B cell (primary cell): ENCODE measurements around the gene PSMG3. TPM values are rescaled to one million over a fixed set of nuclear protein-coding genes. Genes with fewer than 3 reads are reported as not detected.

ENCODE experiments used
- ATAC-seq: fragments of 200-7000 bp; cut with Tn5 transposase; one replicate; pipeline ENCODE4 v1.10.0; 2021; ENCODE audit warnings: low read depth, mild to moderate bottlenecking, moderate number of reproducible peaks, moderate library complexity
- CTCF ChIA-PET: fragments of 350-600 bp; sonication (Branson Sonifier 250); formaldehyde crosslinking; loops from one replicate; lab custom pipeline; 2021; ENCODE audit warnings: antibody characterized with exemption, inconsistent platforms; lab: Charles Lee
- POLR2A ChIA-PET: fragments of 350-600 bp; sonication (Branson Sonifier 250); formaldehyde crosslinking; loops from one replicate; lab custom pipeline; 2021; ENCODE audit warnings: antibody characterized with exemption; lab: Charles Lee
- DNase-seq: peaks from one replicate; pipeline ENCODE4 v3.0.0; 2013
- H2AFZ ChIP-seq: 2 replicates; pipeline ENCODE4 v1.6.1; 2012; ENCODE audit warnings: mild to moderate bottlenecking, low read depth, low read length; ENCODE audit not compliant: insufficient read depth, poor library complexity, severe bottlenecking
- H3K27ac ChIP-seq, 2 donors: 1 replicate in 1 of 2; 2 replicates in 1 of 2; pipeline ENCODE4 v1.5.1; 2012 to 2013; ENCODE audit warnings: low read length in 2 of 2, mild to moderate bottlenecking in 2 of 2, moderate library complexity in 1 of 2
- H3K27me3 ChIP-seq, 4 experiments: fragments of 200-600 bp in 1 of 4; sonication (generic) in 1 of 4; replicated peaks in 1 of 4; 1 replicate in 2 of 4; 2 replicates in 2 of 4; pipeline versions ENCODE4 v1.6.1 to v1.7.0; 2013 to 2016; ENCODE audit warnings: low read length in 3 of 4, mild to moderate bottlenecking in 2 of 4, mixed read lengths in 1 of 4, moderate library complexity in 1 of 4; ENCODE audit not compliant: insufficient read depth in 4 of 4, control insufficient read depth in 3 of 4; ENCODE audit errors: control extremely low read depth in 1 of 4
- H3K36me3 ChIP-seq, 2 experiments: replicated peaks in 1 of 2; 1 replicate in 1 of 2; 2 replicates in 1 of 2; pipeline versions ENCODE4 v1.6.1 to v1.7.1; 2013; ENCODE audit warnings: low read length in 1 of 2; ENCODE audit not compliant: insufficient read depth in 2 of 2, control insufficient read depth in 1 of 2; ENCODE audit errors: control extremely low read depth in 1 of 2, extremely low read depth in 1 of 2
- H3K4me1 ChIP-seq, 2 donors: fragments of 200-600 bp in 1 of 2; sonication (generic) in 1 of 2; 1 replicate in 1 of 2; 2 replicates in 1 of 2; pipeline versions ENCODE4 v1.5.1 to v1.6.1; 2013 to 2017; ENCODE audit warnings: low read length in 2 of 2; ENCODE audit not compliant: control insufficient read depth in 2 of 2, insufficient read depth in 2 of 2
- H3K4me2 ChIP-seq: replicated peaks from 2 replicates; pipeline ENCODE3; 2012; ENCODE audit warnings: mild to moderate bottlenecking, low read depth, low read length; ENCODE audit not compliant: poor library complexity, severe bottlenecking
- H3K4me3 ChIP-seq, 5 experiments: fragments of 200-600 bp in 1 of 5; sonication (generic) in 1 of 5; 1 replicate in 3 of 5; 2 replicates in 2 of 5; pipeline versions ENCODE4 v1.5.1 to v1.7.0; 2011 to 2016; ENCODE audit warnings: low read length in 4 of 5, mild to moderate bottlenecking in 4 of 5, low read depth in 2 of 5, control low read depth in 1 of 5, moderate library complexity in 1 of 5; ENCODE audit not compliant: insufficient read depth in 1 of 5; ENCODE audit errors: control extremely low read depth in 1 of 5, extremely low read depth in 1 of 5
- H3K79me2 ChIP-seq: fragments of 200-600 bp; sonication (generic); one replicate; pipeline ENCODE4 v1.6.0; 2016; ENCODE audit warnings: low read length; ENCODE audit not compliant: control insufficient read depth, insufficient read depth
- H3K9ac ChIP-seq: fragments of 200-600 bp; sonication (generic); 2 replicates; pipeline ENCODE4 v1.6.1; 2017; ENCODE audit warnings: mild to moderate bottlenecking, low read length, moderate library complexity
- H3K9me3 ChIP-seq, 3 donors: one replicate each; pipeline versions ENCODE4 v1.6.1 to v1.7.1; 2013; ENCODE audit warnings: low read length in 2 of 3; ENCODE audit not compliant: control insufficient read depth in 2 of 3, insufficient read depth in 1 of 3; ENCODE audit errors: control extremely low read depth in 1 of 3
- H4K20me1 ChIP-seq: 2 replicates; pipeline ENCODE4 v1.6.0; 2012; ENCODE audit warnings: mild to moderate bottlenecking, low read length; ENCODE audit not compliant: insufficient read depth, control insufficient read depth, poor library complexity, severe bottlenecking
- H3K27ac Mint-ChIP-seq: one replicate; pipeline ENCODE4 v1.8.0; 2021; ENCODE audit warnings: mixed read lengths
- H3K27me3 Mint-ChIP-seq: one replicate; pipeline ENCODE4 v1.8.0; 2021; ENCODE audit warnings: mixed read lengths
- H3K4me1 Mint-ChIP-seq: one replicate; pipeline ENCODE4 v1.8.0; 2021; ENCODE audit warnings: mixed read lengths
- H3K4me3 Mint-ChIP-seq: one replicate; pipeline ENCODE4 v1.8.0; 2021; ENCODE audit warnings: mixed read lengths
- H3K9me3 Mint-ChIP-seq: one replicate; pipeline ENCODE4 v1.8.0; 2022; ENCODE audit warnings: mixed read lengths; ENCODE audit not compliant: insufficient read depth
- EZH2 ChIP-seq: IDR thresholded peaks from 2 replicates; pipeline ENCODE4 v1.6.1; 2012; ENCODE audit warnings: borderline replicate concordance, low read depth, mild to moderate bottlenecking, moderate library complexity, low read length; ENCODE audit not compliant: insufficient read depth, poor library complexity, severe bottlenecking
- WGBS: methylation state at CpG from one replicate; pipeline ENCODE4 v1.1.5; 2013; ENCODE audit warnings: missing lambda C conversion rate; ENCODE audit not compliant: insufficient coverage; 5-methylcytosine and 5-hydroxymethylcytosine counted together
- intact Hi-C: fragments of 100-400 bp; cut with micrococcal nuclease; formaldehyde crosslinking; loops from one replicate; pipeline ENCODE4 v1.10.0; 2022
- polyA plus RNA-seq: library from polyadenylated mRNA; depleted of rRNA; stranded (reverse); fragments of >200 nt; gene quantifications from 2 replicates; pipeline ENCODE4 v1.2.3, GENCODE V29; 2012
- total RNA-seq, 2 donors: library from RNA; stranded (reverse); fragments of 120-200 nt in 1 of 2; gene quantifications; 1 replicate in 1 of 2; 2 replicates in 1 of 2; pipeline versions ENCODE4 v1.2.3 to v1.2.4, GENCODE V29; 2013 to 2022
- TF ChIP-seq, protein P1 (sequence below): fragments of 200-600 bp; IDR thresholded peaks from one replicate; pipeline ENCODE4 v1.8.0; 2022; ENCODE audit warnings: antibody characterized with exemption, mild to moderate bottlenecking

Gene PSMG3
- total and polyA plus RNA-seq, 2 donors (not counting 1 experiment from before 2014, with no cell fraction given): 27.4 to 75.7 TPM

GRCh38 chr7:1555046-1555812 lies 14.6 kb downstream of the PSMG3 start:
- ChIA-PET POLR2A (interaction anchor here (1.2 kb wide), 1 partner anchor 23 kb away, joined by 3 read pairs; no protein-coding TSS in a partner anchor), CTCF (interaction anchor here (0.8 to 1.5 kb wide), 2 partner anchors 26 to 50 kb away, joined by 3 to 4 read pairs; no protein-coding TSS in a partner anchor)
- Histone ChIP-seq H3K4me3 (no peak overlapping the region), H3K9me3 (no peaks in the 10 kb centered on the region), H4K20me1 (no peaks in the 10 kb centered on the region), H3K4me2 (no peak overlapping the region), H3K36me3 (no peaks in the 10 kb centered on the region), H3K27me3 (no peaks in the 10 kb centered on the region), H3K9ac (no peak overlapping the region), H3K27ac (no peak overlapping the region), H2AFZ (no peak overlapping the region), H3K79me2 (no peaks in the 10 kb centered on the region), H3K4me1 (peaks cover 0 to 7% of the 10 kb centered on the region in 2 donors)
- DNase-seq (no peak), ATAC-seq (no peak)
- Mint-ChIP-seq H3K4me1 (peaks cover 3% of the 10 kb centered on the region), H3K9me3 (no peaks in the 10 kb centered on the region), H3K4me3 (no peak overlapping the region), H3K27me3 (no peaks in the 10 kb centered on the region), H3K27ac (no peak overlapping the region)
- intact Hi-C loops: no loop called here
- 85% methylated on average over 30 of the region's 35 CpGs for WGBS
- no peak for TF ChIP-seq EZH2
- TF ChIP-seq, protein P1, sequence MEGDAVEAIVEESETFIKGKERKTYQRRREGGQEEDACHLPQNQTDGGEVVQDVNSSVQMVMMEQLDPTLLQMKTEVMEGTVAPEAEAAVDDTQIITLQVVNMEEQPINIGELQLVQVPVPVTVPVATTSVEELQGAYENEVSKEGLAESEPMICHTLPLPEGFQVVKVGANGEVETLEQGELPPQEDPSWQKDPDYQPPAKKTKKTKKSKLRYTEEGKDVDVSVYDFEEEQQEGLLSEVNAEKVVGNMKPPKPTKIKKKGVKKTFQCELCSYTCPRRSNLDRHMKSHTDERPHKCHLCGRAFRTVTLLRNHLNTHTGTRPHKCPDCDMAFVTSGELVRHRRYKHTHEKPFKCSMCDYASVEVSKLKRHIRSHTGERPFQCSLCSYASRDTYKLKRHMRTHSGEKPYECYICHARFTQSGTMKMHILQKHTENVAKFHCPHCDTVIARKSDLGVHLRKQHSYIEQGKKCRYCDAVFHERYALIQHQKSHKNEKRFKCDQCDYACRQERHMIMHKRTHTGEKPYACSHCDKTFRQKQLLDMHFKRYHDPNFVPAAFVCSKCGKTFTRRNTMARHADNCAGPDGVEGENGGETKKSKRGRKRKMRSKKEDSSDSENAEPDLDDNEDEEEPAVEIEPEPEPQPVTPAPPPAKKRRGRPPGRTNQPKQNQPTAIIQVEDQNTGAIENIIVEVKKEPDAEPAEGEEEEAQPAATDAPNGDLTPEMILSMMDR: no peak

DNA sequence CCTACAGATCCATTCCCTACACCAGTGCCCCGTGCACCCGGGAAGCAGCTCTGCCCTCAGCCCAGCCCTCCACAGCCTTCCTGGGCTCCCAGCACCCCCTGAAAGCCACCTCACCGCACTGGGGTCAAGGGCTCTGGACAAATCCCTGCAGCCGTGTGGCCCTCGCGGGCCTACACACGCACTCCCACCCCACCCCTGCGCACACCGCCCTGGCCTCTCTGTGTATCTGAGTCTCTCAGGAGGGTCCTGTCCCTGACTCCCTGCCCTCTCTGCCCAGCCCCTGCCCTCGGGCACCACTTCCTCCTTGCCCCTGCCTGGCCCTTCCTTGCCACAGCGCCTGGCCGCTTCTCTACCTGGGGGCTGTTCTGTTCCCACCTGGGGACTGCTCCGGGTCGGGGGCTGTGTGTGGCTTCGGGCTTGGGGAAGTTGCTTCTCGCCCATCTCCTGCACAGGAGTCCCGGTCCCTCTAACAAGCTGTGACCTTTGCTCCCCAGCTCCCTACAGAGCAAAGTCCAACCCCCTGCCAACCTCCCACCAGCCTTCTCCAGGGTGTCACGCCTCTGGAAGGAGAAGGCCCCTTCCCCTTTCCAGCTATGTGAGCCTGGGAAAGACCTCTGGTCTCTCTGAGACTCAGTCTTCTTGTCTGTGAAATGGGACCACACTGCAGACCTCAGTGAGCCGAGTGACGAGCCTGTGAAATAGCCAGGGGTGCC lies 15.3 kb downstream of the PSMG3 start:
- DNase-seq (no peak), ATAC-seq (no peak)
- H3K27ac ChIP-seq: no peak overlapping the region
- Mint-ChIP-seq H3K4me1 (peaks cover 3% of the 10 kb centered on the region), H3K9me3 (no peaks in the 10 kb centered on the region), H3K27me3 (no peaks in the 10 kb centered on the region), H3K4me3 (no peak overlapping the region), H3K27ac (no peak overlapping the region)
- H2AFZ ChIP-seq: no peak overlapping the region
- ChIA-PET CTCF (no interaction called here), POLR2A (no interaction called here)
- 85% methylated on average over 20 of the region's 20 CpGs for WGBS
- H3K9ac ChIP-seq: no peak overlapping the region
- no peak overlapping the region for H3K4me2 ChIP-seq
- TF ChIP-seq EZH2: no peak
- TF ChIP-seq, protein P1: no peak
- no peaks in the 10 kb centered on the region for H3K9me3 ChIP-seq
- no peaks in the 10 kb centered on the region for H4K20me1 ChIP-seq
- no peak overlapping the region for H3K4me3 ChIP-seq
- H3K4me1 ChIP-seq: peaks cover 0 to 7% of the 10 kb centered on the region in 2 donors
- no peaks in the 10 kb centered on the region for H3K36me3 ChIP-seq
- H3K79me2 ChIP-seq: no peaks in the 10 kb centered on the region
- H3K27me3 ChIP-seq: no peaks in the 10 kb centered on the region
- intact Hi-C loops: no loop called here
